Liver (tissue), 9 donors: ENCODE measurements around the gene ANKRD13D. TPM values are rescaled to one million over a fixed set of nuclear protein-coding genes. Genes with fewer than 3 reads are reported as not detected.

Experiments
- DNase-seq: peaks from one replicate; pipeline ENCODE4 v3.0.0-alpha.2; 2017; ENCODE audit warnings: low spot score
- H3K27ac ChIP-seq, 2 donors: one replicate each; pipeline ENCODE4 v1.7.0; 2013; ENCODE audit warnings: inconsistent platforms in 2 of 2, low read length in 2 of 2, control low read depth in 1 of 2, low read depth in 1 of 2, mild to moderate bottlenecking in 1 of 2
- H3K27me3 ChIP-seq, 4 donors: one replicate each; pipeline versions ENCODE4 v1.6.1 to v1.7.0; 2013; ENCODE audit warnings: low read length in 3 of 4, inconsistent platforms in 1 of 4, mild to moderate bottlenecking in 1 of 4, moderate library complexity in 1 of 4; ENCODE audit not compliant: control insufficient read depth in 4 of 4, insufficient read depth in 4 of 4
- H3K36me3 ChIP-seq, 4 donors: one replicate each; pipeline versions ENCODE4 v1.6.1 to v1.7.0; 2013; ENCODE audit warnings: low read length in 3 of 4, mild to moderate bottlenecking in 3 of 4, low read depth in 1 of 4, moderate library complexity in 1 of 4; ENCODE audit not compliant: control insufficient read depth in 4 of 4, insufficient read depth in 3 of 4
- H3K4me1 ChIP-seq, 4 donors: one replicate each; pipeline versions ENCODE4 v1.6.1 to v1.7.0; 2013; ENCODE audit warnings: low read length in 3 of 4, mild to moderate bottlenecking in 3 of 4, moderate library complexity in 1 of 4; ENCODE audit not compliant: control insufficient read depth in 4 of 4, insufficient read depth in 4 of 4
- H3K4me3 ChIP-seq, 3 donors: one replicate each; pipeline versions ENCODE4 v1.6.1 to v1.7.0; 2013; ENCODE audit warnings: low read length in 3 of 3, control low read depth in 1 of 3, low read depth in 1 of 3, mild to moderate bottlenecking in 1 of 3
- H3K9ac ChIP-seq, 2 donors: one replicate each; pipeline ENCODE4 v1.7.0; 2013; ENCODE audit warnings: low read length in 2 of 2, mild to moderate bottlenecking in 2 of 2, moderate library complexity in 2 of 2, control low read depth in 1 of 2, low read depth in 1 of 2
- H3K9me3 ChIP-seq, 4 donors: one replicate each; pipeline versions ENCODE4 v1.6.1 to v1.7.0; 2013; ENCODE audit warnings: low read length in 3 of 4; ENCODE audit not compliant: control insufficient read depth in 4 of 4
- FOXA1 ChIP-seq: IDR thresholded peaks from 2 replicates; pipeline ENCODE4 v1.6.1; 2016; ENCODE audit warnings: antibody characterized with exemption
- FOXA2 ChIP-seq: IDR thresholded peaks from 2 replicates; pipeline ENCODE4 v1.6.1; 2016; ENCODE audit warnings: antibody characterized with exemption
- GABPA ChIP-seq, 2 donors: IDR thresholded peaks in 1 of 2; conservative IDR thresholded peaks in 1 of 2; 2 replicates each; pipeline ENCODE4 v1.6.1; 2016; ENCODE audit warnings: antibody characterized with exemption in 2 of 2, mild to moderate bottlenecking in 1 of 2, moderate library complexity in 1 of 2
- HNF4A ChIP-seq, 2 donors: conservative IDR thresholded peaks; 2 replicates each; pipeline ENCODE4 v1.6.1; 2016; ENCODE audit warnings: antibody characterized with exemption in 2 of 2, mild to moderate bottlenecking in 2 of 2
- HNF4G ChIP-seq: IDR thresholded peaks from 2 replicates; pipeline ENCODE4 v1.6.1; 2016; ENCODE audit warnings: antibody characterized with exemption
- JUND ChIP-seq, 2 donors: IDR thresholded peaks; 2 replicates each; pipeline ENCODE4 v1.6.1; 2016; ENCODE audit warnings: antibody characterized with exemption in 2 of 2
- MAX ChIP-seq: IDR thresholded peaks from 2 replicates; pipeline ENCODE4 v1.6.1; 2016; ENCODE audit warnings: antibody characterized with exemption
- RAD21 ChIP-seq, 2 donors: IDR thresholded peaks; 2 replicates each; pipeline ENCODE4 v1.6.1; 2016; ENCODE audit warnings: antibody characterized with exemption in 2 of 2, mild to moderate bottlenecking in 2 of 2
- REST ChIP-seq: IDR thresholded peaks from 2 replicates; pipeline ENCODE4 v1.6.1; 2016; ENCODE audit warnings: antibody characterized with exemption, mild to moderate bottlenecking
- SP1 ChIP-seq: IDR thresholded peaks from 2 replicates; pipeline ENCODE4 v1.6.1; 2018; ENCODE audit warnings: antibody characterized with exemption, mild to moderate bottlenecking
- TAF1 ChIP-seq: conservative IDR thresholded peaks from 2 replicates; pipeline ENCODE4 v1.6.1; 2016; ENCODE audit warnings: antibody characterized with exemption, mild to moderate bottlenecking
- ZBTB33 ChIP-seq: IDR thresholded peaks from 2 replicates; pipeline ENCODE4 v1.6.1; 2016; ENCODE audit warnings: antibody characterized with exemption
- WGBS: extraction: QIAGEN DNeasy Blood & Tissue Kit; methylation state at CpG from one replicate; pipeline ENCODE4 v1.1.7; 2013; 5-methylcytosine and 5-hydroxymethylcytosine counted together
- polyA plus RNA-seq, 2 donors: library from polyadenylated mRNA; stranded (reverse) in 1 of 2; unstranded in 1 of 2; fragments of 200-250 nt in 1 of 2; fragments of >200 nt in 1 of 2; fragmentation: Nextera tagmentation in 1 of 2; extraction: Ambion mirVana in 1 of 2; gene quantifications; one replicate each; pipeline versions ENCODE4 v1.2.1 to v1.2.3, GENCODE V29; 2013 to 2015
- total RNA-seq, 2 donors: library from RNA; depleted of rRNA; stranded (reverse); fragments of >200 nt; gene quantifications; one replicate each; pipeline ENCODE4 v1.2.3, GENCODE V29; 2014
- donor health status: healthy.
- donor health status: healthy.
- donor health status: healthy.
- donor health status: healthy.
- donor health status: healthy.

The ANKRD13D gene
- total and polyA plus RNA-seq, 4 donors, result 5.5 to 15.0 (median 5.9) TPM

- TF ChIP-seq ZBTB33, result no peak
Measured at GRCh38 chr11:67280341-67280787, 8.7 kb upstream of the ANKRD13D start (continued).

GRCh38 chr11:67280788-67281551 is 8.1 kb upstream of the ANKRD13D start:
- H3K9me3 ChIP-seq, result no peaks in the 10 kb centered on the region
- 95% methylated on average over 31 of the region's 31 CpGs for WGBS
- no peak overlapping the region for H3K9ac ChIP-seq
- H3K27me3 ChIP-seq, result no peaks in the 10 kb centered on the region
- DNase-seq, result no peak
- H3K27ac ChIP-seq, result no peak overlapping the region
- TF ChIP-seq RAD21 (IDR thresholded peaks at IDR 0.05) (no peak), REST (no peak), FOXA1 (no peak), FOXA2 (no peak), ZBTB33 (no peak), MAX (no peak), JUND (IDR thresholded peaks at IDR 0.05) (no peak)
- peaks cover 21 to 55% (median 32%) of the 10 kb centered on the region in 4 donors for H3K36me3 ChIP-seq
- no peak overlapping the region for H3K4me3 ChIP-seq
- peaks cover 2 to 20% (median 5%) of the 10 kb centered on the region in 4 donors for H3K4me1 ChIP-seq

- no peaks in the 10 kb centered on the region for H3K27me3 ChIP-seq
- TF ChIP-seq HNF4G, result no peak
- no peak for TF ChIP-seq RAD21 (IDR thresholded peaks at IDR 0.05)
- TF ChIP-seq TAF1, result no peak
- no peak for TF ChIP-seq GABPA (IDR thresholded peaks at IDR 0.05 in 1 of 2, conservative IDR thresholded peaks at IDR 0.05 in 1 of 2)
- no peak for TF ChIP-seq HNF4A (conservative IDR thresholded peaks at IDR 0.05)
- no peak for TF ChIP-seq SP1
- no peak for TF ChIP-seq FOXA2
- DNase-seq, result no peak
- H3K9ac ChIP-seq, result no peak overlapping the region
- no peak overlapping the region for H3K27ac ChIP-seq
- WGBS, result 93% methylated on average over 27 of the region's 27 CpGs
- peaks cover 21 to 55% (median 32%) of the 10 kb centered on the region in 4 donors for H3K36me3 ChIP-seq
- no peak overlapping the region for H3K4me3 ChIP-seq
- H3K4me1 ChIP-seq, result peaks cover 0 to 15% (median 2%) of the 10 kb centered on the region in 4 donors
- H3K9me3 ChIP-seq, result no peaks in the 10 kb centered on the region
Measured at GRCh38 chr11:67281552-67282150, 7.5 kb upstream of the ANKRD13D start.
